ENCODE data around the gene BCAN.

The BCAN gene

GRCh38 chr1:156652131-156652991 lies 10.4 kb downstream of the BCAN start:
- Histone ChIP-seq H3K9me3 (ENCODE audit: control insufficient read depth, low read length) (no peaks in the 10 kb centered on the region), H3K27me3 (ENCODE audit: control insufficient read depth, insufficient read depth, low read length) (peaks cover 34% of the 10 kb centered on the region), H3K36me3 (ENCODE audit: control insufficient read depth, insufficient read depth, low read length) (no peaks in the 10 kb centered on the region), H3K9ac (ENCODE audit: low read length) (no peak overlapping the region), H3K4me1 (ENCODE audit: control insufficient read depth, insufficient read depth, low read length) (peaks cover 17% of the 10 kb centered on the region), H3K4me3 (ENCODE audit: low read length) (no peak overlapping the region)

DNA sequence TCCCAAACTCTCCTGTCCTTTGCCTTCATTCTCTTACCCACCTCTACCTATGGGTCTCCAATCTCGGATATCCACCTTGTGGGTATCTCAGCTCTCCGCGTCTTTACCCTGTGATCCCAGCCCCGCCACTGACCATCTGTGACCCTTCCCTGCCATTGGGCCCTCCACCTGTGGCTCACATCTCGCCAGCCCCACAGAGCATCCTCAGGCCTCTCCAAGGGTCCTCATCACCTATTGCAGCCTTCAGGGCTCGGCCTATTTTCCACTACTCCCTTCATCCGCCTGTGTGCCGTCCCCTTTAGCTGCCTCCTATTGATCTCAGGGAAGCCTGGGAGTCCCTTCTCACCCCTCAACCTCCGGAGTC lies 11.1 kb downstream of the BCAN start:
- Histone ChIP-seq H3K4me1 (ENCODE audit: control insufficient read depth, insufficient read depth, low read length) (peaks cover 23% of the 10 kb centered on the region), H3K9me3 (ENCODE audit: control insufficient read depth, low read length) (no peaks in the 10 kb centered on the region), H3K36me3 (ENCODE audit: control insufficient read depth, insufficient read depth, low read length) (no peaks in the 10 kb centered on the region), H3K27me3 (ENCODE audit: control insufficient read depth, insufficient read depth, low read length) (peaks cover 28% of the 10 kb centered on the region), H3K9ac (ENCODE audit: low read length) (no peak overlapping the region), H3K4me3 (ENCODE audit: low read length) (no peak overlapping the region)

DNA sequence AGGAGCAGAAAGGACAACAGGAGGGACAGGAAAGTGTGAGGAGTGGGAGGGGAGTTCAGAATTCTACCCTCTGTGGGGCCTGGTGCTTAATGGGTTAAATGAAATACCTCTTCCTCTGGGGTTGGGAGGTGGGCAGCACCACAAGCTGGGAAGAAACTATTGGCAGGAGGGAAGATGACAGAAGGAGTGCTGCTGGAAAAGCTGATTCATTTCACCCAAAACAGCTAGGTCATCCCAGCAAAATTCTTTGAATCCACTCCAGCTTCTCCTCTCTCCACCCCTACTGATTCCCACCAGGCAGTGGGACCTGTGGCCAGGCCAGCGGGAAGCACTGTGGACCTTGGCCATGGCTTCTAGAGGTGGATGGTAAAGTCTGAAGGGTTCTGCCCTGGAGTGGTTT lies 12.8 kb downstream of the BCAN start:
- no peaks in the 10 kb centered on the region for H3K9me3 ChIP-seq (ENCODE audit: control insufficient read depth, low read length)
- no peak overlapping the region for H3K9ac ChIP-seq (ENCODE audit: low read length)
- no peak overlapping the region for H3K4me3 ChIP-seq (ENCODE audit: low read length)
- H3K27me3 ChIP-seq (ENCODE audit: control insufficient read depth, insufficient read depth, low read length) = peaks cover 24% of the 10 kb centered on the region
- peaks cover 29% of the 10 kb centered on the region for H3K4me1 ChIP-seq (ENCODE audit: control insufficient read depth, insufficient read depth, low read length)
- no peaks in the 10 kb centered on the region for H3K36me3 ChIP-seq (ENCODE audit: control insufficient read depth, insufficient read depth, low read length)

- Histone ChIP-seq H3K36me3 (ENCODE audit: control insufficient read depth, insufficient read depth, low read length) (no peaks in the 10 kb centered on the region), H3K27me3 (ENCODE audit: control insufficient read depth, insufficient read depth, low read length) (peaks cover 24% of the 10 kb centered on the region), H3K4me1 (ENCODE audit: control insufficient read depth, insufficient read depth, low read length) (peaks cover 35% of the 10 kb centered on the region), H3K9me3 (ENCODE audit: control insufficient read depth, low read length) (no peaks in the 10 kb centered on the region), H3K9ac (ENCODE audit: low read length) (no peak overlapping the region), H3K4me3 (ENCODE audit: low read length) (no peak overlapping the region)
These were observed 13.4 kb downstream of the BCAN start for GRCh38 chr1:156655151-156655903.

GRCh38 chr1:156655904-156656516 lies 14.1 kb downstream of the BCAN start:
- H3K9ac ChIP-seq (ENCODE audit: low read length) = no peak overlapping the region
- H3K27me3 ChIP-seq (ENCODE audit: control insufficient read depth, insufficient read depth, low read length) = peaks cover 24% of the 10 kb centered on the region

GRCh38 chr1:156656806-156657740 lies 15.2 kb downstream of the BCAN start:
- peak overlapping the region; percentile 34 for H3K4me3 ChIP-seq (ENCODE audit: low read length)
- H3K27me3 ChIP-seq (ENCODE audit: control insufficient read depth, insufficient read depth, low read length) = peaks cover 24% of the 10 kb centered on the region
- no peaks in the 10 kb centered on the region for H3K36me3 ChIP-seq (ENCODE audit: control insufficient read depth, insufficient read depth, low read length)
- no peaks in the 10 kb centered on the region for H3K9me3 ChIP-seq (ENCODE audit: control insufficient read depth, low read length)
- peak overlapping the region; percentile 5 for H3K9ac ChIP-seq (ENCODE audit: low read length)
- peaks cover 52% of the 10 kb centered on the region for H3K4me1 ChIP-seq (ENCODE audit: control insufficient read depth, insufficient read depth, low read length)

More at GRCh38 chr1:156655904-156656516, 14.1 kb downstream of the BCAN start:
- Histone ChIP-seq H3K36me3 (ENCODE audit: control insufficient read depth, insufficient read depth, low read length) (no peaks in the 10 kb centered on the region), H3K4me3 (ENCODE audit: low read length) (no peak overlapping the region), H3K9me3 (ENCODE audit: control insufficient read depth, low read length) (no peaks in the 10 kb centered on the region), H3K4me1 (ENCODE audit: control insufficient read depth, insufficient read depth, low read length) (peaks cover 42% of the 10 kb centered on the region)

DNA sequence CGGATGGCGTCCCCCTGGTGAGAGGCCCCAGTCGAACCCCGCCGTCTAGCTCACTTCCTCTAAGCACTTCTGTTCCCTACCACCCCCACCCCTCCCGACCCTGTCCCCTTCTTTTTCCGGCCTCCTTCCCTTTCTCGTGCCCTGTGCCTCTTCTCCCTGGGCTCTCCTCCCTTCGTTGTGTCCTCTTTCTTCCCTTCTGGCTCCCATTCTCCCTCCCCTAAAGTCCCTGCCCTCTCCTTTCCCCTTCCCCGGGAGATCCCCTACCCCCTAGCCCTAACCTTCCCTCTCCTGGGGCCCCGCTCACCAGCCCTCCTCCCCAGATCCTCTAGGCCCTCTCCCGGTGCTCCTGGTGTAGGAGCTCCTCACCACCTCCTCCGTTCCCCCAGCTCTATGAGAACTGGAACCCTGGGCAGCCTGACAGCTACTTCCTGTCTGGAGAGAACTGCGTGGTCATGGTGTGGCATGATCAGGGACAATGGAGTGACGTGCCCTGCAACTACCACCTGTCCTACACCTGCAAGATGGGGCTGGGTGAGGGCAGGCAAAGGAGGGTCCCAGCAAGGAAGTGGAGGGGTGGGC lies 15.9 kb downstream of the BCAN start:
- Histone ChIP-seq H3K36me3 (ENCODE audit: control insufficient read depth, insufficient read depth, low read length) (no peaks in the 10 kb centered on the region), H3K9me3 (ENCODE audit: control insufficient read depth, low read length) (no peaks in the 10 kb centered on the region), H3K4me1 (ENCODE audit: control insufficient read depth, insufficient read depth, low read length) (peaks cover 60% of the 10 kb centered on the region), H3K4me3 (ENCODE audit: low read length) (no peak overlapping the region), H3K9ac (ENCODE audit: low read length) (peak overlapping the region; percentile 5), H3K27me3 (ENCODE audit: control insufficient read depth, insufficient read depth, low read length) (peaks cover 24% of the 10 kb centered on the region)

DNA sequence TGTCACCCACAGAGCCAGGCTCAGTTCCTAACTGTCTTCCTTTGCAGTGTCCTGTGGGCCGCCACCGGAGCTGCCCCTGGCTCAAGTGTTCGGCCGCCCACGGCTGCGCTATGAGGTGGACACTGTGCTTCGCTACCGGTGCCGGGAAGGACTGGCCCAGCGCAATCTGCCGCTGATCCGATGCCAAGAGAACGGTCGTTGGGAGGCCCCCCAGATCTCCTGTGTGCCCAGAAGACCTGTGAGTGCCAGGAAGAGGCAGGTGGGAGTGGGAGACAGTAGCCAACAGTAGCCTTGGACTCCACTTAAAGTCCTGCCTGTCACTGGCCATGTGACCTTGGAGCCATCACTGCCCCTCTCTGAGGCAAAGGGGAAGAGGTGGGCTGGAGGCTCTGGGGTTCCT lies 16.6 kb downstream of the BCAN start:
- H3K9ac ChIP-seq (ENCODE audit: low read length) = no peak overlapping the region
- H3K4me3 ChIP-seq (ENCODE audit: low read length) = no peak overlapping the region
- peaks cover 63% of the 10 kb centered on the region for H3K4me1 ChIP-seq (ENCODE audit: control insufficient read depth, insufficient read depth, low read length)
- peaks cover 17% of the 10 kb centered on the region for H3K27me3 ChIP-seq (ENCODE audit: control insufficient read depth, insufficient read depth, low read length)
- H3K9me3 ChIP-seq (ENCODE audit: control insufficient read depth, low read length) = no peaks in the 10 kb centered on the region
- no peaks in the 10 kb centered on the region for H3K36me3 ChIP-seq (ENCODE audit: control insufficient read depth, insufficient read depth, low read length)

GRCh38 chr1:156658945-156659574 lies 17.1 kb downstream of the BCAN start:
- H3K4me3 ChIP-seq (ENCODE audit: low read length) = no peak overlapping the region
- peaks cover 67% of the 10 kb centered on the region for H3K4me1 ChIP-seq (ENCODE audit: control insufficient read depth, insufficient read depth, low read length)
- peaks cover 15% of the 10 kb centered on the region for H3K27me3 ChIP-seq (ENCODE audit: control insufficient read depth, insufficient read depth, low read length)
- H3K36me3 ChIP-seq (ENCODE audit: control insufficient read depth, insufficient read depth, low read length) = no peaks in the 10 kb centered on the region
- peak overlapping the region; percentile 24 for H3K9ac ChIP-seq (ENCODE audit: low read length)
- H3K9me3 ChIP-seq (ENCODE audit: control insufficient read depth, low read length) = no peaks in the 10 kb centered on the region

DNA sequence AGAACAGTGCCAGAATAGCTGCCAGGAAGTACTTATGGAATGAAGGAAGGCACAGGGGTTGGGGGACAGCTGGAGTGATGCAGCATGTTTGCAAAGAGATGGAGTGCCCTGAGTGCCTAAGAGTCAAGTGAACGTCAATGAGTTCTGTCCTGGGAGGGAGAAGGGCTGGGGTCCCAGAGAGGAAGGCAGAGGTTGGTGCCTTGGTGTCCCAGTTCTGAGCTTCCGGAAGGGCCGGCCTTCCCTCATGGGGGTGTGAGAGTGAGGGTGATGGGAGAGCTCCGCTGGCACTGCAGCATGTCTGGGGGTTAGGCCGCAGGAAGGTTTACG lies 17.7 kb downstream of the BCAN start:
- Histone ChIP-seq H3K27me3 (ENCODE audit: control insufficient read depth, insufficient read depth, low read length) (peaks cover 18% of the 10 kb centered on the region), H3K4me1 (ENCODE audit: control insufficient read depth, insufficient read depth, low read length) (peaks cover 72% of the 10 kb centered on the region), H3K9ac (ENCODE audit: low read length) (peak overlapping the region; percentile 24), H3K4me3 (ENCODE audit: low read length) (no peak overlapping the region), H3K9me3 (ENCODE audit: control insufficient read depth, low read length) (no peaks in the 10 kb centered on the region), H3K36me3 (ENCODE audit: control insufficient read depth, insufficient read depth, low read length) (no peaks in the 10 kb centered on the region)
